ENCODE results near the gene RNF151.

GRCh38 chr16:2005646-2006045 lies 39.0 kb downstream of the RNF151 start:
- TF ChIP-seq CTCF (conservative IDR thresholded peaks at IDR 0.05 in 1 of 2, IDR thresholded peaks at IDR 0.05 in 1 of 2; ENCODE audit: low read depth in 1 of 2, low read length in 2 of 2) (no peak), EZH2 (IDR thresholded peaks at IDR 0.05; ENCODE audit: low read length, missing control alignments) (no peak)
